Panc1 (cell line): ENCODE measurements around the gene NCKAP1.

ENCODE experiments used
- CTCF ChIP-seq: fragments of 450-650 bp; IDR thresholded peaks from 2 replicates; pipeline ENCODE4 v1.5.1; 2017; ENCODE audit warnings: mild to moderate bottlenecking
- POLR2AphosphoS5 ChIP-seq: IDR thresholded peaks from 2 replicates; pipeline ENCODE4 v1.6.1; 2012; ENCODE audit warnings: mild to moderate bottlenecking, low read depth, low read length, moderate library complexity
- TF ChIP-seq, protein P1 (sequence below), 2 experiments: IDR thresholded peaks; 2 replicates each; pipeline ENCODE4 v1.6.1; 2011 to 2012; ENCODE audit warnings: low read depth in 2 of 2, control low read depth in 1 of 2, low read length in 1 of 2, mild to moderate bottlenecking in 1 of 2, moderate library complexity in 1 of 2; ENCODE audit not compliant: insufficient read depth in 1 of 2

DNA sequence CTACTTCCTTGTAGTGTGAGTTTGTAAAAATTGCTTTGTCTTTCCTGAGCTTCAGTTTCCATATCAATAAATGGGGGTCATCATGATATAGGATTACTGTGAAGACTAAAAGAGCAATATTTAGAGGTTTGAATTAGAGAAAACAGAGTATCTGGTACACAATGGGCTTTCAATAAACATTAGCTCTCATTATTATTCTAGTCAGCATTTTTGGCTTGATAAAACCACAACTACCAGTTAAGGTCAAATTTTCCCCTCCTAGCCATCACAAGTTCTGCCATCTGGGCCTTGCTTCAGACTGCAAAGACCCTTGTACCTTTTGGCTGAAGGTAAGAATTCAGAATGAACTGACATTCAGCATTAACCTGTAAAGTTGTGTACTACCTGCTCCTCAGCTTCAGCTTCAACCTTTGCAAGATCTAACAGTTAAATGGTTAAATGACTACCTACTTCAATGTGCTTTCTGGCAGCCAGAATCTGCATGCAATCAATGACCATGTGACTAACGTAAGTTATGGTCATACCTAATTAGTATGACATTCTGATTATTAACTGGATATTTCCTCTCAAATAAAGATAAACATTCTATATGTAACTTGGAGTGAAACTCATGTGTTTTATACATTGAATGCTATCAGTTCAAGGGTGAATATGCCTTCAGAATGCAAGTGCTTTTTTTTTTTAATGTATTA is 119.2 kb downstream of the NCKAP1 start:
- TF ChIP-seq CTCF (no peak), POLR2AphosphoS5 (no peak)
- TF ChIP-seq, protein P1, sequence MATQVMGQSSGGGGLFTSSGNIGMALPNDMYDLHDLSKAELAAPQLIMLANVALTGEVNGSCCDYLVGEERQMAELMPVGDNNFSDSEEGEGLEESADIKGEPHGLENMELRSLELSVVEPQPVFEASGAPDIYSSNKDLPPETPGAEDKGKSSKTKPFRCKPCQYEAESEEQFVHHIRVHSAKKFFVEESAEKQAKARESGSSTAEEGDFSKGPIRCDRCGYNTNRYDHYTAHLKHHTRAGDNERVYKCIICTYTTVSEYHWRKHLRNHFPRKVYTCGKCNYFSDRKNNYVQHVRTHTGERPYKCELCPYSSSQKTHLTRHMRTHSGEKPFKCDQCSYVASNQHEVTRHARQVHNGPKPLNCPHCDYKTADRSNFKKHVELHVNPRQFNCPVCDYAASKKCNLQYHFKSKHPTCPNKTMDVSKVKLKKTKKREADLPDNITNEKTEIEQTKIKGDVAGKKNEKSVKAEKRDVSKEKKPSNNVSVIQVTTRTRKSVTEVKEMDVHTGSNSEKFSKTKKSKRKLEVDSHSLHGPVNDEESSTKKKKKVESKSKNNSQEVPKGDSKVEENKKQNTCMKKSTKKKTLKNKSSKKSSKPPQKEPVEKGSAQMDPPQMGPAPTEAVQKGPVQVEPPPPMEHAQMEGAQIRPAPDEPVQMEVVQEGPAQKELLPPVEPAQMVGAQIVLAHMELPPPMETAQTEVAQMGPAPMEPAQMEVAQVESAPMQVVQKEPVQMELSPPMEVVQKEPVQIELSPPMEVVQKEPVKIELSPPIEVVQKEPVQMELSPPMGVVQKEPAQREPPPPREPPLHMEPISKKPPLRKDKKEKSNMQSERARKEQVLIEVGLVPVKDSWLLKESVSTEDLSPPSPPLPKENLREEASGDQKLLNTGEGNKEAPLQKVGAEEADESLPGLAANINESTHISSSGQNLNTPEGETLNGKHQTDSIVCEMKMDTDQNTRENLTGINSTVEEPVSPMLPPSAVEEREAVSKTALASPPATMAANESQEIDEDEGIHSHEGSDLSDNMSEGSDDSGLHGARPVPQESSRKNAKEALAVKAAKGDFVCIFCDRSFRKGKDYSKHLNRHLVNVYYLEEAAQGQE (IDR thresholded peaks at IDR 0.05; ENCODE audit: insufficient read depth in 1 of 2, low read depth in 2 of 2, low read length in 1 of 2) = no peak
